Measurements from ENCODE around the gene LY6G6D. TPM values are rescaled to one million over a fixed set of nuclear protein-coding genes. Genes with fewer than 3 reads are reported as not detected.
A peak's percentile ranks its signal among the peaks of the same experiment; 100 is the strongest.

Gene LY6G6D
- not detected for total RNA-seq

- H3K36me3 ChIP-seq, result no peaks in the 10 kb centered on the region
- H3K27ac ChIP-seq, result no peak within 1 kb of the TSS
- ATAC-seq (ENCODE audit: insufficient number of reproducible peaks, low FRiP score, low read depth), result no peak
- H3K4me1 ChIP-seq (ENCODE audit: control insufficient read depth in 1 of 2, low read depth in 2 of 2), result no peaks in the 10 kb centered on the region
- no peak for DNase-seq (ENCODE audit: low spot score)
- no peaks in the 10 kb centered on the region for H3K9me3 ChIP-seq
- TF ChIP-seq CTCF (IDR thresholded peaks at IDR 0.05), result no peak
- H3K27me3 ChIP-seq (replicated peaks; ENCODE audit: insufficient read depth), result no peaks in the 10 kb centered on the region
- no peak within 1 kb of the TSS for H3K4me3 ChIP-seq
Measured at GRCh38 chr6:31715022-31715958, at the start of gene LY6G6D. TSS of gene LY6G6D (plus strand) at chr6:31715348. CDS start at chr6:31715356, 8 bp downstream.

- H3K9me3 ChIP-seq, result no peaks in the 10 kb centered on the region
- peaks cover 19 to 56% of the 10 kb centered on the region in 2 donors for H3K4me1 ChIP-seq (ENCODE audit: control insufficient read depth in 1 of 2, low read depth in 2 of 2)
- H3K27ac ChIP-seq, result peak within 1 kb of the TSS; percentile 95 to 97
- peak within 1 kb of the TSS; percentile 98 for H3K4me3 ChIP-seq
- no peaks in the 10 kb centered on the region for H3K27me3 ChIP-seq (replicated peaks; ENCODE audit: insufficient read depth)
- ATAC-seq (ENCODE audit: insufficient number of reproducible peaks, low FRiP score, low read depth), result peak; percentile 84
- peaks cover 36% of the 10 kb centered on the region for H3K36me3 ChIP-seq
- DNase-seq (ENCODE audit: low spot score), result peak; percentile 96
- no peak for TF ChIP-seq CTCF (IDR thresholded peaks at IDR 0.05)
Measured at GRCh38 chr6:31665501-31666336, 49.4 kb upstream of the LY6G6D start, which contains the start of gene CSNK2B. TSS of gene CSNK2B (plus strand) at chr6:31666080. CDS start at chr6:31666832, 752 bp downstream.

GRCh38 chr6:31666337-31666965, 48.7 kb upstream of the LY6G6D start:
- H3K27ac ChIP-seq, result peak overlapping the region; percentile 95 to 97
- no peaks in the 10 kb centered on the region for H3K27me3 ChIP-seq (replicated peaks; ENCODE audit: insufficient read depth)
- ATAC-seq (ENCODE audit: insufficient number of reproducible peaks, low FRiP score, low read depth), result no peak
- H3K4me3 ChIP-seq, result peak overlapping the region; percentile 98
- H3K9me3 ChIP-seq, result no peaks in the 10 kb centered on the region
- no peak for DNase-seq (ENCODE audit: low spot score)
- no peak for TF ChIP-seq CTCF (IDR thresholded peaks at IDR 0.05)
- H3K36me3 ChIP-seq, result peaks cover 43% of the 10 kb centered on the region
- H3K4me1 ChIP-seq (ENCODE audit: control insufficient read depth in 1 of 2, low read depth in 2 of 2), result peaks cover 16 to 49% of the 10 kb centered on the region in 2 donors

- no peak for ATAC-seq (ENCODE audit: insufficient number of reproducible peaks, low FRiP score, low read depth)
- Histone ChIP-seq H3K27me3 (replicated peaks; ENCODE audit: insufficient read depth) (no peaks in the 10 kb centered on the region), H3K36me3 (peaks cover 58% of the 10 kb centered on the region), H3K9me3 (no peaks in the 10 kb centered on the region), H3K4me1 (ENCODE audit: control insufficient read depth in 1 of 2, low read depth in 2 of 2) (peaks cover 9 to 24% of the 10 kb centered on the region in 2 donors), H3K27ac (no peak within 1 kb of the TSS), H3K4me3 (no peak within 1 kb of the TSS)
- TF ChIP-seq CTCF (IDR thresholded peaks at IDR 0.05), result no peak
- DNase-seq (ENCODE audit: low spot score), result no peak
Measured at GRCh38 chr6:31669676-31670075, 45.5 kb upstream of the LY6G6D start, which contains the start of gene LY6G5B. TSS of gene LY6G5B (plus strand) at chr6:31669976. CDS start at chr6:31670951, 975 bp downstream.
